ENCODE data around the gene MTERF1.

The MTERF1 gene

GRCh38 chr7:91912494-91912893 lies 32.0 kb upstream of the MTERF1 start:
- Histone ChIP-seq H3K4me2 (peak overlapping the region; percentile 61), H2AFZ (ENCODE audit: low read depth) (peak overlapping the region; percentile 32; the same call in 1 of the 2 replicates), H3K9ac (no peak overlapping the region)

DNA sequence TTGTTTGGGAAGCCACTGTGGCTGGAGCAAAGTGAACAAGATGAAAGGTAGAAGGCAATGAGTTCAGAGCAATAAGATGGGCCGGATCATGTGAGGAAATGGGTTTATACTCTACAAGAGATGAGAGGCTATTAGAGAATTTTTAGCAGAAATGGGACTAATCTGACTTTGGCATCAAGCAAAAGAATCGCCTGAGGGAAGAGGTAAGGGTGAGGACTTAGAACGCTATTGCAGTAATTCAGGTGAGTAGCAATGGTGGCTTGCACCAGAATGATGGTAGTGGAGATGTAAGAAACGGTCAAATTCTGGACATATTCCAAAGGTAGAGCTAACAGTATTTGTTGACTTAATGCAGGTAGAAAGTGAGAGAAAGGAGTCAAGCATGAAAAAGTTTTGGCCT lies 30.6 kb upstream of the MTERF1 start:
- Histone ChIP-seq H3K27me3 (ENCODE audit: insufficient read depth, low read depth) (no peaks in the 10 kb centered on the region), H2AFZ (ENCODE audit: low read depth) (no peak overlapping the region), H3K36me3 (ENCODE audit: insufficient read depth) (no peaks in the 10 kb centered on the region), H3K79me2 (ENCODE audit: insufficient read depth, low read depth) (no peaks in the 10 kb centered on the region), H3K4me2 (no peak overlapping the region), H3K27ac (no peak overlapping the region), H3K4me1 (ENCODE audit: low read depth, poor library complexity, severe bottlenecking) (peaks cover 13% of the 10 kb centered on the region), H4K20me1 (ENCODE audit: insufficient read depth) (no peaks in the 10 kb centered on the region), H3K9ac (no peak overlapping the region), H3K4me3 (IDR thresholded peaks at IDR 0.05; ENCODE audit: insufficient read depth, low read depth, low read length) (no peak overlapping the region)
- TF ChIP-seq, protein P1, sequence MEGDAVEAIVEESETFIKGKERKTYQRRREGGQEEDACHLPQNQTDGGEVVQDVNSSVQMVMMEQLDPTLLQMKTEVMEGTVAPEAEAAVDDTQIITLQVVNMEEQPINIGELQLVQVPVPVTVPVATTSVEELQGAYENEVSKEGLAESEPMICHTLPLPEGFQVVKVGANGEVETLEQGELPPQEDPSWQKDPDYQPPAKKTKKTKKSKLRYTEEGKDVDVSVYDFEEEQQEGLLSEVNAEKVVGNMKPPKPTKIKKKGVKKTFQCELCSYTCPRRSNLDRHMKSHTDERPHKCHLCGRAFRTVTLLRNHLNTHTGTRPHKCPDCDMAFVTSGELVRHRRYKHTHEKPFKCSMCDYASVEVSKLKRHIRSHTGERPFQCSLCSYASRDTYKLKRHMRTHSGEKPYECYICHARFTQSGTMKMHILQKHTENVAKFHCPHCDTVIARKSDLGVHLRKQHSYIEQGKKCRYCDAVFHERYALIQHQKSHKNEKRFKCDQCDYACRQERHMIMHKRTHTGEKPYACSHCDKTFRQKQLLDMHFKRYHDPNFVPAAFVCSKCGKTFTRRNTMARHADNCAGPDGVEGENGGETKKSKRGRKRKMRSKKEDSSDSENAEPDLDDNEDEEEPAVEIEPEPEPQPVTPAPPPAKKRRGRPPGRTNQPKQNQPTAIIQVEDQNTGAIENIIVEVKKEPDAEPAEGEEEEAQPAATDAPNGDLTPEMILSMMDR (conservative IDR thresholded peaks at IDR 0.05; ENCODE audit: low read depth, low read length), result no peak

More at GRCh38 chr7:91912494-91912893, 32.0 kb upstream of the MTERF1 start:
- Histone ChIP-seq H3K36me3 (ENCODE audit: insufficient read depth) (no peaks in the 10 kb centered on the region), H3K27me3 (ENCODE audit: insufficient read depth, low read depth) (no peaks in the 10 kb centered on the region), H3K4me3 (IDR thresholded peaks at IDR 0.05; ENCODE audit: insufficient read depth, low read depth, low read length) (no peak overlapping the region), H3K79me2 (ENCODE audit: insufficient read depth, low read depth) (no peaks in the 10 kb centered on the region), H4K20me1 (ENCODE audit: insufficient read depth) (no peaks in the 10 kb centered on the region), H3K4me1 (ENCODE audit: low read depth, poor library complexity, severe bottlenecking) (peaks cover 13% of the 10 kb centered on the region), H3K27ac (no peak overlapping the region)
- TF ChIP-seq, protein P1 (conservative IDR thresholded peaks at IDR 0.05; ENCODE audit: low read depth, low read length), result no peak

GRCh38 chr7:91910171-91910570 lies 29.7 kb upstream of the MTERF1 start:
- no peaks in the 10 kb centered on the region for H3K36me3 ChIP-seq (ENCODE audit: insufficient read depth)
- no peak overlapping the region for H3K4me3 ChIP-seq (IDR thresholded peaks at IDR 0.05; ENCODE audit: insufficient read depth, low read depth, low read length)
- H3K9ac ChIP-seq, result no peak overlapping the region
- TF ChIP-seq, protein P1 (conservative IDR thresholded peaks at IDR 0.05; ENCODE audit: low read depth, low read length), result no peak
- H3K79me2 ChIP-seq (ENCODE audit: insufficient read depth, low read depth), result no peaks in the 10 kb centered on the region
- H3K4me2 ChIP-seq, result no peak overlapping the region
- no peak overlapping the region for H3K27ac ChIP-seq
- H3K27me3 ChIP-seq (ENCODE audit: insufficient read depth, low read depth), result no peaks in the 10 kb centered on the region
- peaks cover 13% of the 10 kb centered on the region for H3K4me1 ChIP-seq (ENCODE audit: low read depth, poor library complexity, severe bottlenecking)
- H4K20me1 ChIP-seq (ENCODE audit: insufficient read depth), result no peaks in the 10 kb centered on the region
- H2AFZ ChIP-seq (ENCODE audit: low read depth), result no peak overlapping the region

DNA sequence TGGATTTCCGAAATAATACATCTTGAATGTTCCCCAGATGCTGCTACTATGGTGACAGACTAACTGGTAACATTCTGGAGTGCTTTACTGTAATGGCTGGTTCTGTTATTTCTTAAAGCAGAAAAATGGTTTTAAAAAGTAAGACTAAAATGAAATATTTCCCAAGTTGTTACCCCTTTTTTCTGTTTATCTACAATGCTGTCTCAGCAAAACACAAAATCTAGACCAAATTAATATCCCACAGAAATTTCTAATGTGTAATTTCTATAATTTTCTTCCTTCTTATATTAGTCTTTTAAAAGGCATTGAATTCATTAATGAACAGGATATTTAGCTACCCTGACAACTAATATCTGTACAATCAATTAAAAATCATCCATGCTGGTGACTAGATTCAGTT lies 19.1 kb upstream of the MTERF1 start:
- no peak overlapping the region for H3K4me2 ChIP-seq
- no peak overlapping the region for H2AFZ ChIP-seq (ENCODE audit: low read depth)
- H3K27me3 ChIP-seq (ENCODE audit: insufficient read depth, low read depth), result no peaks in the 10 kb centered on the region
- no peaks in the 10 kb centered on the region for H3K36me3 ChIP-seq (ENCODE audit: insufficient read depth)
- TF ChIP-seq, protein P1 (conservative IDR thresholded peaks at IDR 0.05; ENCODE audit: low read depth, low read length), result no peak
- no peak overlapping the region for H3K9ac ChIP-seq
- no peak overlapping the region for H3K27ac ChIP-seq
- no peaks in the 10 kb centered on the region for H4K20me1 ChIP-seq (ENCODE audit: insufficient read depth)
- H3K4me3 ChIP-seq (IDR thresholded peaks at IDR 0.05; ENCODE audit: insufficient read depth, low read depth, low read length), result no peak overlapping the region
- no peaks in the 10 kb centered on the region for H3K79me2 ChIP-seq (ENCODE audit: insufficient read depth, low read depth)
- H3K4me1 ChIP-seq (ENCODE audit: low read depth, poor library complexity, severe bottlenecking), result no peaks in the 10 kb centered on the region
